Neural crest cell (in vitro differentiated cells): ENCODE measurements around the gene DUSP22. TPM values are rescaled to one million over a fixed set of nuclear protein-coding genes. Genes with fewer than 3 reads are reported as not detected.

Source experiments
- DNase-seq: peaks from one replicate; pipeline ENCODE4 v3.0.0; 2021; ENCODE audit warnings: low read depth, mixed read lengths, low spot score
- H3K27ac Mint-ChIP-seq: one replicate; pipeline ENCODE4 v1.8.0; 2021; ENCODE audit warnings: mild to moderate bottlenecking, mixed read lengths; ENCODE audit not compliant: unreplicated experiment
- H3K27me3 Mint-ChIP-seq: 2 replicates; pipeline ENCODE4 v1.8.0; 2021; ENCODE audit warnings: low read depth, mild to moderate bottlenecking, mixed read lengths
- H3K36me3 Mint-ChIP-seq: 2 replicates; pipeline ENCODE4 v1.8.0; 2021; ENCODE audit warnings: low read depth, mild to moderate bottlenecking, mixed read lengths
- H3K4me1 Mint-ChIP-seq: 2 replicates; pipeline ENCODE4 v1.8.0; 2021; ENCODE audit warnings: mixed read lengths
- H3K4me3 Mint-ChIP-seq: one replicate; pipeline ENCODE4 v1.8.0; 2021; ENCODE audit warnings: mild to moderate bottlenecking, mixed read lengths
- H3K9me3 Mint-ChIP-seq: 2 replicates; pipeline ENCODE4 v1.8.0; 2021; ENCODE audit warnings: mixed read lengths
- total RNA-seq: library from RNA; stranded (reverse); gene quantifications from 2 replicates; pipeline ENCODE4 v1.2.1, GENCODE V29; 2021
- TF ChIP-seq, protein P1 (sequence below): fragments of 200-600 bp; sonication (generic); conservative IDR thresholded peaks from 2 replicates; pipeline ENCODE4 v1.5.0; 2021; ENCODE audit warnings: antibody characterized with exemption, mild to moderate bottlenecking

DUSP22 gene
- total RNA-seq, 1 donor from 2014 or later: 35.1 TPM

- Mint-ChIP-seq H3K9me3 (peaks cover 5% of the 10 kb centered on the region), H3K27ac (no peak overlapping the region), H3K36me3 (peaks cover 9% of the 10 kb centered on the region)
Observed at GRCh38 chr6:378090-378957, 86.0 kb downstream of the DUSP22 start.

DNA sequence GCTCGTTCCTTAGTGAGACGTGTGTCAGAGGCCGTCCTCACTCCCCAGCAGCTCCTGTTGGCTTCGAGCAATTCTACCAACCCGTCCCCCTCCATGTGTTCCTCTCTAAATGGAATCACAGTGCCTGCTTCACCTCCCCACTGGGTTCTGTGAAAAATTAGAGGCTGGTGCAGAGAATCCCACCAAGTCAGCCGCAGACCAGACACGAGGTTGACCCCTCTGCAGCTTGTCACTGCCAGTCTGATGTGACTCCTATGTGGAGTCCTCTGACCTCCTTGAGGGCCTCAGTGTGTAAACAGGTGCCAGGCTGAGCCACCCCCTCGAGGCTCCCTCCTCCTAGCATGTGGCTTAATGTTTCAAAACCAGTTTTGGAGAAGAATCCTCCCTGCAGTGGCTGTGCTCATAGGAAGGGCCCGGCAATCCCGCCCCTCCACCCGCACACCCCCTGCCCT, 86.7 kb downstream of the DUSP22 start:
- Mint-ChIP-seq H3K4me3 (no peak overlapping the region), H3K4me1 (no peaks in the 10 kb centered on the region), H3K27me3 (peaks cover 26% of the 10 kb centered on the region), H3K9me3 (peaks cover 5% of the 10 kb centered on the region), H3K27ac (no peak overlapping the region), H3K36me3 (peaks cover 6% of the 10 kb centered on the region)
- TF ChIP-seq, protein P1, sequence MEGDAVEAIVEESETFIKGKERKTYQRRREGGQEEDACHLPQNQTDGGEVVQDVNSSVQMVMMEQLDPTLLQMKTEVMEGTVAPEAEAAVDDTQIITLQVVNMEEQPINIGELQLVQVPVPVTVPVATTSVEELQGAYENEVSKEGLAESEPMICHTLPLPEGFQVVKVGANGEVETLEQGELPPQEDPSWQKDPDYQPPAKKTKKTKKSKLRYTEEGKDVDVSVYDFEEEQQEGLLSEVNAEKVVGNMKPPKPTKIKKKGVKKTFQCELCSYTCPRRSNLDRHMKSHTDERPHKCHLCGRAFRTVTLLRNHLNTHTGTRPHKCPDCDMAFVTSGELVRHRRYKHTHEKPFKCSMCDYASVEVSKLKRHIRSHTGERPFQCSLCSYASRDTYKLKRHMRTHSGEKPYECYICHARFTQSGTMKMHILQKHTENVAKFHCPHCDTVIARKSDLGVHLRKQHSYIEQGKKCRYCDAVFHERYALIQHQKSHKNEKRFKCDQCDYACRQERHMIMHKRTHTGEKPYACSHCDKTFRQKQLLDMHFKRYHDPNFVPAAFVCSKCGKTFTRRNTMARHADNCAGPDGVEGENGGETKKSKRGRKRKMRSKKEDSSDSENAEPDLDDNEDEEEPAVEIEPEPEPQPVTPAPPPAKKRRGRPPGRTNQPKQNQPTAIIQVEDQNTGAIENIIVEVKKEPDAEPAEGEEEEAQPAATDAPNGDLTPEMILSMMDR: no peak
- DNase-seq: no peak

More at GRCh38 chr6:378090-378957, 86.0 kb downstream of the DUSP22 start:
- Mint-ChIP-seq H3K4me1 (no peaks in the 10 kb centered on the region), H3K27me3 (peaks cover 25% of the 10 kb centered on the region), H3K4me3 (no peak overlapping the region)
- TF ChIP-seq, protein P1: no peak
- no peak for DNase-seq

- Mint-ChIP-seq H3K4me3 (no peak overlapping the region), H3K36me3 (peaks cover 6% of the 10 kb centered on the region), H3K9me3 (peaks cover 5% of the 10 kb centered on the region), H3K27me3 (peaks cover 26% of the 10 kb centered on the region), H3K27ac (no peak overlapping the region), H3K4me1 (no peaks in the 10 kb centered on the region)
- no peak for DNase-seq
- TF ChIP-seq, protein P1: no peak
Observed at GRCh38 chr6:379410-380181, 87.3 kb downstream of the DUSP22 start.

- H3K4me3 Mint-ChIP-seq: no peak overlapping the region
- peaks cover 5% of the 10 kb centered on the region for H3K9me3 Mint-ChIP-seq
- peaks cover 33% of the 10 kb centered on the region for H3K27me3 Mint-ChIP-seq
- peaks cover 6% of the 10 kb centered on the region for H3K36me3 Mint-ChIP-seq
- H3K27ac Mint-ChIP-seq: no peak overlapping the region
- TF ChIP-seq, protein P1: no peak
- DNase-seq: no peak
- no peaks in the 10 kb centered on the region for H3K4me1 Mint-ChIP-seq
Observed at GRCh38 chr6:380234-381218, 88.2 kb downstream of the DUSP22 start.
